CD4-positive, alpha-beta T cell treated with Interleukin-17A for 1 hour (primary cell): ENCODE results near the gene SLCO2A1.

Experiments used
- DNase-seq: peaks from one replicate; pipeline ENCODE4 v3.0.0-alpha.2; 2020

The SLCO2A1 gene

GRCh38 chr3:133894353-133895207, 135.1 kb downstream of the SLCO2A1 start:
- DNase-seq, result no peak

- DNase-seq, result no peak
Observed at GRCh38 chr3:133893683-133894352, 135.9 kb downstream of the SLCO2A1 start.

GRCh38 chr3:133892541-133893231, 137.0 kb downstream of the SLCO2A1 start:
- DNase-seq, result no peak

- no peak for DNase-seq
Observed at GRCh38 chr3:133891662-133892378, 137.9 kb downstream of the SLCO2A1 start.

DNA sequence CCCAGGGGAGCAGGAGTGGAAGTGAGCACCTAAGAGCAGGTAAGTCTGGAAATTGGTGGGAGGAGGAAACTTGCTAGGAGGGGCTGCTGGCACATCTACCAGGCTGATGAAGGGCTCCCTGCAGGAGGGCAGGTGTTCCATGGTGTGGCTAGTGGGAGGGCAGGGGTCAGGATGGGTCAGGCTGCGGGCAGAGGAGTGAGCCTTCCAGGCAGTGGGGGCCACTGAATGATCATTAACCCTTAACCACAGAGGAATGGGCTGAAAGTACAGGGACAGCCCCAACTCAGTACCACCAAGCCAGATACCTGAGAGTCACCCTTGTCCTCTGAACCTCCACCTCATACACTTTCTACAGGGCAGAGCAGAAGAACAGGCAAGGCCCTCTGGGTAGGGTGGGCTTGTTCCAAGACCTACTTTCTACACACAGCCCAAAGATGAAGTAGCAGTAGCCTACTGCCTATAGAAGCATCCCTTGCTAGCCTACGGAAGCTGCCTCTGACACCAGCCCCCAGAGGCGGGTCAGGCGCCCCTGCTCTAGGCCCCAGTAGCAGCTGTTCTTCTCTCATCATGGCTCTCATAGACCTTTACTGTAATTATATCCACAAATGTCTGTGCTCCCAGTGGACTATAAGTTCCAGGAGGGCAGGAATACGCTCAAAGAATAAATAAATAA, 138.6 kb downstream of the SLCO2A1 start:
- no peak for DNase-seq

- DNase-seq, result no peak
Observed at GRCh38 chr3:133890037-133890436, 139.7 kb downstream of the SLCO2A1 start.

GRCh38 chr3:133888726-133889340, 140.9 kb downstream of the SLCO2A1 start:
- no peak for DNase-seq

DNA sequence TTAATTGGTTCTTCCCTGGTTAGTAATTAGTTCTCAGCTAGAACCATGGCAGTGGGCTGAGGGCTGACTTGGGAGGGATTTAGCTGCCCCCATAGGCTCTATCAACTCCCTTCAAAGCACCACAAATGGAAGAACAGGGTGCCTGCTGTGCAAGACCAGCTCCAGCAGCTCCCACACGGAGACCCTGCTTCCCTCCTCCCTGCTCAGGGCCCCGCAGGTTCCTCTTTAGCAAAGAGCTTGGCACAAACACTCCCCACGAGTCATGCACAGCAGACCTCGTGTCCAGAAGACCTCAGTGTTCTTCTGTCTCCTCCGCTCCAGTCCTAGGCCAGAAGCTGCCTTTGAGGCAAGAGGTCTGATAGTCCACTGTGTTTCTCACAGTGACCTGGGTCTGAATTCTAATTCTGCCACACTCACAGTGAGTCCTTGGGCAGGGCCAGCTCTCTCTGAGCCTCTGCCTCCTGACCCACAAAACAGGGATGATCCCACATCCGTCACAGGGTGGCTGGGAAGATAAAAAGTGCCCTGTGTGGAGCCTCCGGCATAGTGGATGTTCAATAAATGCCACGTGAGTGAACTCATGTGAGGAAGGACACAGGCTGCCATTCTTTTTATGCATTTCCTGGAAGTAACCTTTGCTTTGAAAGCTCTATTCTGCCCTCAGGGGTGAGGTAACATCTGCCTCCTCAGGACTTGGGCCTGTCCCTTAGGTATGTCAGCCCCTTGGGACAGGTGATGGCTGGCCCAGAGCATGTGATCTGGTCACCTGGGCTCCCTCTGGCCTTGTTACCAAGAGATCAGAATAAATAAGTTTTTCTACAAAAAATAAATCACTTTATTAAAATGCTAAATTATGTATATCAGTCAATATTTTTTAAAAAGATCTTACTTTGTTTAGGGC, 141.7 kb downstream of the SLCO2A1 start:
- DNase-seq, result no peak

GRCh38 chr3:133887074-133887802, 142.5 kb downstream of the SLCO2A1 start:
- no peak for DNase-seq

DNA sequence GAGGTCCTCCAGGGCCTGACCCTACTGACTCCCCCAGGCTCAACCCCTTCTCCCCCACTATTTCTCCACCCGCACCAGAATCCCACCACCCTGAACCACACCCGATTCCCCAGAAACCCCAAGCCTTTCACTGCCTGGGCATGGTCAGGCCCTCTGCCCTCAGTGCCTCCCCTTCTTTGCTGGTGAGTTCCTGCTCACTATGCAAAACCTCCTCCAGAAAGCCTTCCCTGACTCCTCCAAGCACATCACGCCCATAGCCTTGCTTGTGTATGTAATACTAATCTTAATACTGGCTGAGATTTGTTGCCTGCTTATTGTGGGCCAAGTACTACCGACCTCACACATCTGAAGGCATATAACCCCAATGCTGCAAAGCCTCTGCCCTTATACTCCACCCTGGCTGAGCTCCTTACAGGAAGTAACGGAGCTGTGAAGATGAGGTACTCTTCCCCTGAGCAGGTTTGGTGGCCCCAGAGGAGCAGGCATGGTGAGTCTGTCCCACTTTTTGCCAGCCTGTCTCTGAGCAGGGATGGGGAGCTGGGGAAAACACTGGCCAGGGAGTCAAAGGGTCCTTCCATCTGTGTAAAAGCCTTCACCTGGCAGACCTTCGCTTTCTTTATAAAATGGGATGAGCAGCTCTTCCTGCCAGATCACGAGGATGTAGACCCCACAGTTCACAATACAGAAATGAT, 143.5 kb downstream of the SLCO2A1 start:
- DNase-seq, result no peak

- DNase-seq, result no peak
Observed at GRCh38 chr3:133884887-133885711, 144.6 kb downstream of the SLCO2A1 start.

DNA sequence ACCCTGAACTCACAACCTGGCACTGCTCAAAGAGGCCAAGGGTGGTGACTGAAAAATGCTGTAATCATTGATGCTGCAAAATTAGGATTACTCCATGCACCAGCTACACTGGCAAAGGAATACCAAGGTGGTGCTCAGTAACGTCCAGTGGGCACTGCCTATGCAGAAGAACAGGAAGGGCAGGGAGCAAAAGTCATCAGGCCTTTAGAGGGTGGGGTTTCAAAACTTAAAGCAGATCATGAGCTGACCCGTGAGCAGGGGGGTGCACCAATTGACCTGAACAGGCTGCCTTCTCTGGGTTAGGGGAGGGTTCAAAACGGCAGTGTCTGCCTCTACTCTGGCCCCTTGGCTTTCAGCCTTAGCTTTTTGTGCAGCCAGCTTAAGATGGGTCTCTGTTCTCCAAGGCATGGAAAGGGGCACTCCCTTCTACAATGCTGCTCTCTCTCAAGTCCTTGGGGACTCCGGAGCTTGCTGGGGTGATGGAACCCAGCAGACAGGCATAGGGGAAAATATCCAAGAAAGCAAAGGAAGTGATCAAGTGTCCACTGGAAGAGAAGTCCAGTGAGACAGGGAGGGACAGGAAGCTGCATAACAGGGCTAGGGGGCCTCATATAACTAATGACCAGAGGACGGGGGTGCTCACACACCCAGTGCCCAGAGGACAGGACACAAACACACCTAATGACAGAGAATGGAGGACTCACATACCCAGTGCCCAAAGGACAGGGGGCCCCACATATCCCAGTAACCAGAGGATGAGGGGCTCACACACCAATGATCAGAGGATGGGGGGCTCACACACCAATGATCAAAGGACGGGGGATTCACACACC, 145.5 kb downstream of the SLCO2A1 start:
- DNase-seq, result no peak

DNA sequence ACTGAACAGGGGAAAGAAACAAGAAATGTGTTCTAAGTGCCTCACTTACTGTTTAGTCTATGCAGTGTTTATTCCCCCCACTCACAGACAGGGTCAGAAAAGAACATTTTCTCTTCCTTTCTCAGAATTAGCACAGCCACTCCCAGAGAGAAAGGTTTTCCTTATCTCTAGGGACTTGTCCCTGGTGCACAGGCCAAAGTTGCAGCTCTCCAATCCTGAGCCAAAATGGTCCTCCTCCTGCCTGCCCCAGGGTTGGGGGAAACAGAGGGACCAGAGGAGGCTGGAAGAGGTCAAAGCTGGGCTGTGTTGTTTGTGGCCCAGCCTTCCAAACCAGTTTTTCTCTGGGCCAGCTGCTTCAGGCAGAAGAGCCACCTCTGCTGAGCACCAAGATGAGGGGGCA, 146.1 kb downstream of the SLCO2A1 start:
- no peak for DNase-seq

GRCh38 chr3:133882986-133883586, 146.6 kb downstream of the SLCO2A1 start:
- DNase-seq, result no peak

DNA sequence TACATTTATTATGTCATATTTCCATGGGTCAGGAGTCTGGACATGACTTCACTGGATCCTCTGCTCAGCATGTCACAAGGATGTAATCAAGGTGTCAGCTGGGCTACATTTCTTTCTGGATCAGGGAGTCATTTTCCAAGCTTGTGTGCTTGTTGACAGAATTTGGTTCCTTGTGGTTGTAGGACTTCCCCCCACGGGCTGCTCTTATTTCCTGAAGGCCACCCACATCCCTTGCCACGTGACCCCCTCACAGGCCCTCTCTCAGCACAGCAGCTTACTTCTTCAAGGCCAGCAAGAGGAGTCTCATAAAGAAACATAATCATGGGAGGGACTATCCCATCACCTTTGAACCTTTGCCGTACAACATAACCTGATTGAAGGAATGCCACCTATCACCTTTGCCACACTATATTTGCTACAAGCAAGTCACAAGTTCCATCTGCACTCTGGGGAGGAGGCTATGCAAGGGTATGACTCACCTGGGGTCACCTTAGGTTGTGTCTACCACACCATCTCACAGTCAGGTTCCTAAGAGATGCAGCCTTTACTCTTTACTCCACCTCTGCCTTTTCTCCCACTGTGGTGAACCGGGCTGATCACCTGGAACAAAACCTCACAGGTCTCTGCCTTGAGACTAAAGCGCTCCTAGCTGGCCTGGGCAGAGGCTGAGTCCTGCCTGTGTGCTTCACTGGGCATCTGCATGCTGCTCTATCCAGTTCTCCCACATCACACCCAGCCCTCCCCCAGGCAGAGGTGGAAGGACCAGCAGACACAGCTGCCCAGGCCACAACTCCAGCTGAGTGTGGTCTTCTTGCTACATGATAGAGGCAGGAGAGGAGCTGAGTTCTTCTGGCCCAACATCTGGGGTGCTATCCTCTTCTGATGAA, 147.5 kb downstream of the SLCO2A1 start:
- peak; percentile 13 for DNase-seq

DNA sequence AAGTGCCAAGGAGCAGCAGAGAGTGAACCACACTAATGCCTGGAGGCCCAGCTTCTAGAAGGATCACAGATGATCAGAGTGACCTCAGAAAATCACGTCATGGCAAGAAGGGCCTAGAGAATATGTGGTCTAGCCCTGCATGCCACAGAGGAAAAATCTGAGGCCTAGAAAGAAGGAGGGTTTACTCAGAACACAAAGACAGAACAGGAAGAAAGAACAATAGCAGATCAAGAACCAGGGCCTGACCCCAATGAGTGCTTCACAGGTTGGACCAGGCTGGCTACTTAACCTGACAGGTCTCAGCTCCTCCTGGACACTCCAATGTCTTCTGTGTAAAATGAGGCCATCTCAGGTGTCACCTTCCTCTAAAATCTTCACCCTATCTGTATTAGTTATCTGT, 148.2 kb downstream of the SLCO2A1 start:
- no peak for DNase-seq
